ENCODE results near the gene TMEM126B. TPM values are rescaled to one million over a fixed set of nuclear protein-coding genes. Genes with fewer than 3 reads are reported as not detected.

Gene TMEM126B
- total RNA-seq, 1 experiment from 2014 or later, result 38.1 TPM

Other genes with a start within 250 kb of the TMEM126B start
- gene DLG2, start 1.2 kb upstream of the TMEM126B start, total RNA-seq (2021), result 4.4 and 6.4 TPM in 2 replicates
- 17.7 and 26.3 TPM in 2 replicates for gene TMEM126A, start 19.4 kb downstream of the TMEM126B start, total RNA-seq (2021)
- 60.3 and 66.1 TPM in 2 replicates for gene CREBZF, start 36.5 kb downstream of the TMEM126B start, total RNA-seq (2021)
- gene CCDC89, start 57.6 kb downstream of the TMEM126B start, total RNA-seq (2021), result 0.28 and 0.50 TPM in 2 replicates
- gene SYTL2, start 182.5 kb downstream of the TMEM126B start, total RNA-seq (2021), result 13.3 and 16.0 TPM in 2 replicates
- not detected in 2 replicates for gene CCDC83, start 226.8 kb downstream of the TMEM126B start, total RNA-seq (2021)

Measured in PC-9 (cell line).